ENCODE results near the gene LRRC1.

Gene LRRC1

GRCh38 chr6:53811746-53812145, 16.9 kb downstream of the LRRC1 start:
- no peak overlapping the region for H2BK120ac ChIP-seq (ENCODE audit: low read depth, low read length)
- no peaks in the 10 kb centered on the region for H3K27me3 ChIP-seq (ENCODE audit: control insufficient read depth in 1 of 2, insufficient read depth in 1 of 2, low read length in 2 of 2)
- H2BK12ac ChIP-seq (ENCODE audit: low read length in 2 of 2), result peak overlapping the region; percentile 18 to 65
- H3K79me1 ChIP-seq (replicated peaks; ENCODE audit: low read length, poor library complexity, severe bottlenecking), result peaks cover 41% of the 10 kb centered on the region
- no peak overlapping the region for H2BK15ac ChIP-seq (ENCODE audit: low read depth, poor library complexity, severe bottlenecking)
- no peak overlapping the region for H3K9ac ChIP-seq (ENCODE audit: low read length)
- H3K36me3 ChIP-seq (ENCODE audit: control insufficient read depth in 1 of 2, insufficient read depth in 2 of 2, low read depth in 1 of 2, low read length in 2 of 2), result no peaks in the 10 kb centered on the region
- no peak overlapping the region for H3K18ac ChIP-seq (ENCODE audit: low read depth in 1 of 2, low read length in 2 of 2)
- no peak overlapping the region for H3K4me2 ChIP-seq (ENCODE audit: low read length, poor library complexity, severe bottlenecking)
- H2AK5ac ChIP-seq (ENCODE audit: low read length, severe bottlenecking), result no peak overlapping the region
- H4K8ac ChIP-seq (ENCODE audit: low read length), result no peak overlapping the region
- 61% methylated on average over 5 of the region's 5 CpGs for WGBS
- no peak overlapping the region for H3K4ac ChIP-seq (ENCODE audit: low read depth in 1 of 2, low read length in 2 of 2)
- no peaks in the 10 kb centered on the region for H3K9me3 ChIP-seq (ENCODE audit: control insufficient read depth, low read length)
- no peak overlapping the region for H3K27ac ChIP-seq (ENCODE audit: low read length, poor library complexity, severe bottlenecking)
- H2BK5ac ChIP-seq (ENCODE audit: low read depth, low read length, poor library complexity, severe bottlenecking), result no peak overlapping the region
- H2AFZ ChIP-seq (ENCODE audit: low read depth, low read length), result no peak overlapping the region
- H3K4me3 ChIP-seq (ENCODE audit: insufficient read depth in 1 of 2, low read depth in 1 of 2, low read length in 2 of 2), result no peak overlapping the region
- H3K14ac ChIP-seq (ENCODE audit: low read length in 2 of 2), result peak overlapping the region in 1 of 2 experiments; percentile 61
- no peak for DNase-seq
- peak overlapping the region; percentile 27 for H4K91ac ChIP-seq (ENCODE audit: low read length)
- H3K23ac ChIP-seq (ENCODE audit: low read length in 2 of 2), result peak overlapping the region in 1 of 2 experiments; percentile 34
- peaks cover 8% of the 10 kb centered on the region for H3K4me1 ChIP-seq (ENCODE audit: control insufficient read depth, insufficient read depth, low read depth, low read length)

GRCh38 chr6:53813096-53813495, 18.3 kb downstream of the LRRC1 start:
- no peak overlapping the region for H2AFZ ChIP-seq (ENCODE audit: low read depth, low read length)
- peaks cover 38% of the 10 kb centered on the region for H3K79me1 ChIP-seq (replicated peaks; ENCODE audit: low read length, poor library complexity, severe bottlenecking)
- H2BK5ac ChIP-seq (ENCODE audit: low read depth, low read length, poor library complexity, severe bottlenecking), result no peak overlapping the region
- H3K4me2 ChIP-seq (ENCODE audit: low read length, poor library complexity, severe bottlenecking), result no peak overlapping the region
- no peaks in the 10 kb centered on the region for H3K9me3 ChIP-seq (ENCODE audit: control insufficient read depth, low read length)
- H3K23ac ChIP-seq (ENCODE audit: low read length in 2 of 2), result no peak overlapping the region
- DNase-seq, result no peak
- H3K27me3 ChIP-seq (ENCODE audit: control insufficient read depth in 1 of 2, insufficient read depth in 1 of 2, low read length in 2 of 2), result no peaks in the 10 kb centered on the region
- H3K14ac ChIP-seq (ENCODE audit: low read length in 2 of 2), result no peak overlapping the region
- 100% methylated on average over 1 of the region's 1 CpG for WGBS
- no peak overlapping the region for H3K27ac ChIP-seq (ENCODE audit: low read length, poor library complexity, severe bottlenecking)
- no peak overlapping the region for H3K9ac ChIP-seq (ENCODE audit: low read length)
- H4K8ac ChIP-seq (ENCODE audit: low read length), result no peak overlapping the region
- no peak overlapping the region for H3K4me3 ChIP-seq (ENCODE audit: insufficient read depth in 1 of 2, low read depth in 1 of 2, low read length in 2 of 2)
- H2AK5ac ChIP-seq (ENCODE audit: low read length, severe bottlenecking), result no peak overlapping the region
- H3K4me1 ChIP-seq (ENCODE audit: control insufficient read depth, insufficient read depth, low read depth, low read length), result peaks cover 8% of the 10 kb centered on the region
- no peak overlapping the region for H3K18ac ChIP-seq (ENCODE audit: low read depth in 1 of 2, low read length in 2 of 2)
- no peak overlapping the region for H3K4ac ChIP-seq (ENCODE audit: low read depth in 1 of 2, low read length in 2 of 2)
- H2BK12ac ChIP-seq (ENCODE audit: low read length in 2 of 2), result no peak overlapping the region
- H2BK15ac ChIP-seq (ENCODE audit: low read depth, poor library complexity, severe bottlenecking), result no peak overlapping the region
- H2BK120ac ChIP-seq (ENCODE audit: low read depth, low read length), result no peak overlapping the region
- H3K36me3 ChIP-seq (ENCODE audit: control insufficient read depth in 1 of 2, insufficient read depth in 2 of 2, low read depth in 1 of 2, low read length in 2 of 2), result no peaks in the 10 kb centered on the region
- peak overlapping the region; percentile 18 for H4K91ac ChIP-seq (ENCODE audit: low read length)

- no peak for DNase-seq
- no peak overlapping the region for H2BK120ac ChIP-seq (ENCODE audit: low read depth, low read length)
- H2BK5ac ChIP-seq (ENCODE audit: low read depth, low read length, poor library complexity, severe bottlenecking), result no peak overlapping the region
- no peak overlapping the region for H2AK5ac ChIP-seq (ENCODE audit: low read length, severe bottlenecking)
- no peak overlapping the region for H3K27ac ChIP-seq (ENCODE audit: low read length, poor library complexity, severe bottlenecking)
- H3K36me3 ChIP-seq (ENCODE audit: control insufficient read depth in 1 of 2, insufficient read depth in 2 of 2, low read depth in 1 of 2, low read length in 2 of 2), result no peaks in the 10 kb centered on the region
- no peak overlapping the region for H3K9ac ChIP-seq (ENCODE audit: low read length)
- H3K9me3 ChIP-seq (ENCODE audit: control insufficient read depth, low read length), result no peaks in the 10 kb centered on the region
- no peak overlapping the region for H3K4me3 ChIP-seq (ENCODE audit: insufficient read depth in 1 of 2, low read depth in 1 of 2, low read length in 2 of 2)
- H2BK15ac ChIP-seq (ENCODE audit: low read depth, poor library complexity, severe bottlenecking), result no peak overlapping the region
- peaks cover 8% of the 10 kb centered on the region for H3K4me1 ChIP-seq (ENCODE audit: control insufficient read depth, insufficient read depth, low read depth, low read length)
- peak overlapping the region in 1 of 2 experiments; percentile 21 for H3K18ac ChIP-seq (ENCODE audit: low read depth in 1 of 2, low read length in 2 of 2)
- no peak overlapping the region for H4K8ac ChIP-seq (ENCODE audit: low read length)
- H4K91ac ChIP-seq (ENCODE audit: low read length), result no peak overlapping the region
- peaks cover 35% of the 10 kb centered on the region for H3K79me1 ChIP-seq (replicated peaks; ENCODE audit: low read length, poor library complexity, severe bottlenecking)
- no peak overlapping the region for H2BK12ac ChIP-seq (ENCODE audit: low read length in 2 of 2)
- 54% methylated on average over 1 of the region's 1 CpG for WGBS
- no peak overlapping the region for H3K4ac ChIP-seq (ENCODE audit: low read depth in 1 of 2, low read length in 2 of 2)
- no peak overlapping the region for H3K23ac ChIP-seq (ENCODE audit: low read length in 2 of 2)
- no peak overlapping the region for H3K14ac ChIP-seq (ENCODE audit: low read length in 2 of 2)
- H3K27me3 ChIP-seq (ENCODE audit: control insufficient read depth in 1 of 2, insufficient read depth in 1 of 2, low read length in 2 of 2), result no peaks in the 10 kb centered on the region
- no peak overlapping the region for H3K4me2 ChIP-seq (ENCODE audit: low read length, poor library complexity, severe bottlenecking)
- H2AFZ ChIP-seq (ENCODE audit: low read depth, low read length), result no peak overlapping the region
Observed at GRCh38 chr6:53813801-53814200, 19.0 kb downstream of the LRRC1 start.

- no peak for DNase-seq
- 97% methylated on average over 2 of the region's 2 CpGs for WGBS
- Histone ChIP-seq H3K18ac (ENCODE audit: low read depth in 1 of 2, low read length in 2 of 2) (no peak overlapping the region), H3K79me1 (replicated peaks; ENCODE audit: low read length, poor library complexity, severe bottlenecking) (peaks cover 35% of the 10 kb centered on the region), H4K8ac (ENCODE audit: low read length) (no peak overlapping the region), H2BK15ac (ENCODE audit: low read depth, poor library complexity, severe bottlenecking) (no peak overlapping the region), H2BK5ac (ENCODE audit: low read depth, low read length, poor library complexity, severe bottlenecking) (no peak overlapping the region), H3K27me3 (ENCODE audit: control insufficient read depth in 1 of 2, insufficient read depth in 1 of 2, low read length in 2 of 2) (no peaks in the 10 kb centered on the region), H3K9ac (ENCODE audit: low read length) (no peak overlapping the region), H3K4me3 (ENCODE audit: insufficient read depth in 1 of 2, low read depth in 1 of 2, low read length in 2 of 2) (no peak overlapping the region), H2BK120ac (ENCODE audit: low read depth, low read length) (no peak overlapping the region), H2AFZ (ENCODE audit: low read depth, low read length) (no peak overlapping the region), H4K91ac (ENCODE audit: low read length) (no peak overlapping the region), H3K9me3 (ENCODE audit: control insufficient read depth, low read length) (no peaks in the 10 kb centered on the region), H3K27ac (ENCODE audit: low read length, poor library complexity, severe bottlenecking) (no peak overlapping the region), H3K23ac (ENCODE audit: low read length in 2 of 2) (no peak overlapping the region), H3K36me3 (ENCODE audit: control insufficient read depth in 1 of 2, insufficient read depth in 2 of 2, low read depth in 1 of 2, low read length in 2 of 2) (no peaks in the 10 kb centered on the region), H2AK5ac (ENCODE audit: low read length, severe bottlenecking) (no peak overlapping the region), H3K4me2 (ENCODE audit: low read length, poor library complexity, severe bottlenecking) (no peak overlapping the region), H2BK12ac (ENCODE audit: low read length in 2 of 2) (no peak overlapping the region), H3K14ac (ENCODE audit: low read length in 2 of 2) (no peak overlapping the region), H3K4me1 (ENCODE audit: control insufficient read depth, insufficient read depth, low read depth, low read length) (peaks cover 8% of the 10 kb centered on the region), H3K4ac (ENCODE audit: low read depth in 1 of 2, low read length in 2 of 2) (no peak overlapping the region)
Observed at GRCh38 chr6:53814353-53814752, 19.5 kb downstream of the LRRC1 start.
